Heart left ventricle (tissue), 16 donors: ENCODE data around the gene AKR1B1. TPM values are rescaled to one million over a fixed set of nuclear protein-coding genes. Genes with fewer than 3 reads are reported as not detected.

Experiments used
- ATAC-seq, 4 donors: fragments of 200-7000 bp; cut with Tn5 transposase; one replicate each; pipeline ENCODE4 v1.9.1; 2020 to 2022; ENCODE audit warnings: moderate library complexity in 4 of 4, mild to moderate bottlenecking in 3 of 4, moderate number of reproducible peaks in 1 of 4
- DNase-seq, 5 donors: peaks; one replicate each; pipeline ENCODE4 v3.0.0-alpha.2; 2020
- H3K27ac ChIP-seq, 12 donors: fragments of 200-600 bp; sonication (generic) in 4 of 12; one replicate each; pipeline versions ENCODE4 v1.5.0 to v1.8.0; 2016 to 2022; ENCODE audit warnings: mild to moderate bottlenecking in 2 of 12
- H3K27me3 ChIP-seq, 9 donors: fragments of 200-600 bp; sonication (generic) in 2 of 9; one replicate each; pipeline versions ENCODE4 v1.5.1 to v1.8.0; 2016 to 2022; ENCODE audit warnings: mild to moderate bottlenecking in 3 of 9
- H3K36me3 ChIP-seq, 9 donors: fragments of 200-600 bp; sonication (generic) in 2 of 9; one replicate each; pipeline versions ENCODE4 v1.5.0 to v1.8.0; 2018 to 2022; ENCODE audit warnings: mild to moderate bottlenecking in 2 of 9
- H3K4me1 ChIP-seq, 12 donors: fragments of 200-600 bp; sonication (generic) in 4 of 12; one replicate each; pipeline versions ENCODE4 v1.5.0 to v1.8.0; 2016 to 2022; ENCODE audit warnings: mild to moderate bottlenecking in 3 of 12
- H3K4me3 ChIP-seq, 12 donors: fragments of 200-600 bp; sonication (generic) in 4 of 12; one replicate each; pipeline versions ENCODE4 v1.5.0 to v1.8.0; 2017 to 2022; ENCODE audit warnings: mild to moderate bottlenecking in 9 of 12, moderate library complexity in 4 of 12
- H3K9me3 ChIP-seq, 12 donors: fragments of 200-600 bp; sonication (generic) in 4 of 12; one replicate each; pipeline versions ENCODE4 v1.5.0 to v1.8.0; 2016 to 2022; ENCODE audit warnings: mild to moderate bottlenecking in 1 of 12
- CTCF ChIP-seq, 12 donors: fragments of 200-600 bp; sonication (generic) in 4 of 12; IDR thresholded peaks; one replicate each; pipeline versions ENCODE4 v1.5.0 to v1.8.0; 2018 to 2022; ENCODE audit warnings: antibody characterized with exemption in 12 of 12, mild to moderate bottlenecking in 5 of 12
- POLR2A ChIP-seq, 2 donors: fragments of 450-650 bp; IDR thresholded peaks; one replicate each; pipeline ENCODE4 v1.6.1; 2017; ENCODE audit warnings: antibody characterized with exemption in 2 of 2, mild to moderate bottlenecking in 2 of 2, moderate library complexity in 2 of 2
- WGBS, 4 donors: extraction: QIAGEN DNeasy Blood & Tissue Kit in 2 of 4; methylation state at CpG; one replicate each; pipeline versions ENCODE4 v1.1.5 to v1.1.7; 2013 to 2018; 5-methylcytosine and 5-hydroxymethylcytosine counted together
- intact Hi-C, 10 donors: fragments of 100-400 bp; cut with DNase I; formaldehyde crosslinking; loops; one replicate each; pipeline versions ENCODE4 v1.11.1 to v1.14.2; 2022
- polyA plus RNA-seq, 2 donors: library from polyadenylated mRNA; stranded (reverse); fragments of 200-250 nt; gene quantifications; one replicate each; pipeline ENCODE4 v1.2.3, GENCODE V29; 2013
- total RNA-seq, 9 donors: library from RNA; depleted of rRNA in 2 of 9; stranded (reverse); fragments of >200 nt in 2 of 9; fragmentation: NEBNext Ultra II Directional in 3 of 9; extraction: Animal tissue kit (Norgen Biotek cat#: 25700) in 3 of 9; gene quantifications; one replicate each; pipeline versions ENCODE4 v1.1.0 to v1.2.4, GENCODE V29; 2016 to 2023
- donor health status: ischemic (EF 13 %, LVEDD 7.1; RV severe dilation, severe dysfunction).
- donor health status: healthy with polysubstance abuse.
- donor health status: DM: no; HTN: yes; CAD: no.
- donor health status: DM: no; HTN: no; CAD: no.
- donor health status: ischemic (EF 25% LVEDD 6.9; RV normal size, moderate dysfunction).
- donor health status: ischemic (EF 25% LVEDD 5.7; RV mildly dilated, moderate dysfunction).
- donor health status: healthy.
- donor health status: DM: yes; HTN: yes; CAD: no.
- donor health status: ischemic (EF 35%, LVEDD 5.7; RV mildly dilated, moderate dysfunction).
- donor health status: nonischemic (EF 11% LVEDD 7.7; RV severe dilation, severe dysfunction).
- donor health status: DM: yes; HTN: yes; CAD: no.
- donor health status: PGD.
- donor health status: ischemic (EF 29% LVEDD 5.4; RV normal size, mild dysfunction).
- donor health status: nonischemic (EF 23%, LVEDD 6.1; RV moderate dilation, normal function).

The AKR1B1 gene
- total and polyA plus RNA-seq, 11 donors, result 97.0 to 335 (median 185) TPM

- no peaks in the 10 kb centered on the region for H3K27me3 ChIP-seq
- DNase-seq (no peak), ATAC-seq (no peak)
- intact Hi-C loops, result no loop called here
- no peaks in the 10 kb centered on the region for H3K36me3 ChIP-seq
- no peaks in the 10 kb centered on the region for H3K4me1 ChIP-seq
- TF ChIP-seq POLR2A (IDR thresholded peaks at IDR 0.05) (no peak), CTCF (IDR thresholded peaks at IDR 0.05) (no peak)
- WGBS, 4 donors, result 41 to 53% (median 50%) methylated on average over 5 of the region's 5 CpGs
- no peak overlapping the region for H3K27ac ChIP-seq
- no peak overlapping the region for H3K4me3 ChIP-seq
- H3K9me3 ChIP-seq, result no peaks in the 10 kb centered on the region
These were observed 64.8 kb downstream of the AKR1B1 start for GRCh38 chr7:134394056-134394455.

Other genes starting within 250 kb of the AKR1B1 start
- gene SLC35B4, start 142.2 kb downstream of the AKR1B1 start, total RNA-seq, result 1 to 10 TPM; 3.8 to 8.6 (median 5.7) TPM
- 1 to 10 TPM; 2.6 to 4.9 TPM for gene SLC35B4, start 142.2 kb downstream of the AKR1B1 start, polyA plus RNA-seq
- gene AKR1B10, start 68.5 kb upstream of the AKR1B1 start, total RNA-seq, result under 1 TPM in 2 of 9 donors, not detected in 7; 0.44 to 0.57 TPM
- gene AKR1B10, start 68.5 kb upstream of the AKR1B1 start, polyA plus RNA-seq, result under 1 TPM in 1 of 2 donors, not detected in 1; 0.11 TPM
- gene AKR1B15, start 90.0 kb upstream of the AKR1B1 start, total RNA-seq, result not detected
- gene AKR1B15, start 90.0 kb upstream of the AKR1B1 start, polyA plus RNA-seq, result not detected
- gene BPGM, start 187.8 kb upstream of the AKR1B1 start, total RNA-seq, result 10 to 100 TPM; 12.3 to 17.8 (median 14.9) TPM
- 10 to 100 TPM; 15.4 to 26.0 TPM for gene BPGM, start 187.8 kb upstream of the AKR1B1 start, polyA plus RNA-seq